Measurements from ENCODE around the gene FAM174A. TPM values are rescaled to one million over a fixed set of nuclear protein-coding genes. Genes with fewer than 3 reads are reported as not detected.
A peak's percentile ranks its signal among the peaks of the same experiment; 100 is the strongest.
"Not testable (repeated sequence)": the region's sequence is repeated elsewhere in the genome, so short reads cannot be mapped to it uniquely, and the experiment has no call there.

Gene FAM174A
- total RNA-seq, 1 donor from 2014 or later, result 25.9 TPM

- ATAC-seq, result no peak
Observed at GRCh38 chr5:100576217-100576751, 41.1 kb downstream of the FAM174A start.

GRCh38 chr5:100577506-100577905 lies 42.3 kb downstream of the FAM174A start:
- no peak for ATAC-seq

- no peak for ATAC-seq
Observed at GRCh38 chr5:100584069-100584468, 48.9 kb downstream of the FAM174A start.

DNA sequence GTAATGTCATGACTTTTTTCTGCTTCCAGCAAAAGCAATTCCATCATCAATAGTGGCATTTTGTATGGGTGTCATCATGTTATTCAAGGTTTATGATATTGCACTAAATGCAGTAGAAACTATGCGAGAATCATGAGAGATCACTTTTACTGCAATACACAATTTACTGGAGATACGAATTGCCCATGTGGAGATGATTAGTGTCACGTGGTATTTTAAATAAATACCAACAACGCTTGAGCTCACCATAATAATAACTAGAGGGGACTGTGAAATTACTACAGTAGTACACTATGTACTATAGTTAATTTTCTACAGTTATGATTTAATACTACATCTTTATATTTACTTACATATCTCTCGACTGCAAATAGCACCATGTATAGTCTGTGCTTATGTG lies 49.7 kb downstream of the FAM174A start:
- ATAC-seq, result no peak

DNA sequence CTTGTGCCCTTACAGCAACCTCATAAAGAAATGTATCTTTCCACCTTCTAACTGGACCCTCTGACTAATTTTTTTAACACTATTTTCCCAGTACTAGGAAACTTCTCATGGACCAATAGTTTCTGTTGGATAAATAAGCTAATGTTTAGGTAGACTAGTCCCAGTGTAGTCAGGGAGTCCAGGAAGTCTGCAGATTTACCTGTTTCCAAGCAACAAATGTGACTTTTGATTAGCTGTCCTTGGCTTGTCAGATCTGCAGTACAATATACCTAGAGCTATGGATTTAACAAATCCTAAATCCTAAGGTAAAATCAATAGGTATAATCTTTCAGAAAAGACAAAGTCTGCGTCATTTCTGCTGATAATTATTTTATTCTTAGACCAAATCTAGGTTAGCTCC lies 55.7 kb downstream of the FAM174A start:
- no peak for ATAC-seq

GRCh38 chr5:100595152-100595811 lies 60.1 kb downstream of the FAM174A start:
- peak; percentile 86 for ATAC-seq

GRCh38 chr5:100595812-100596173 lies 60.6 kb downstream of the FAM174A start:
- ATAC-seq, result no peak

- no peak for ATAC-seq
Observed at GRCh38 chr5:100598446-100598845, 63.3 kb downstream of the FAM174A start.

DNA sequence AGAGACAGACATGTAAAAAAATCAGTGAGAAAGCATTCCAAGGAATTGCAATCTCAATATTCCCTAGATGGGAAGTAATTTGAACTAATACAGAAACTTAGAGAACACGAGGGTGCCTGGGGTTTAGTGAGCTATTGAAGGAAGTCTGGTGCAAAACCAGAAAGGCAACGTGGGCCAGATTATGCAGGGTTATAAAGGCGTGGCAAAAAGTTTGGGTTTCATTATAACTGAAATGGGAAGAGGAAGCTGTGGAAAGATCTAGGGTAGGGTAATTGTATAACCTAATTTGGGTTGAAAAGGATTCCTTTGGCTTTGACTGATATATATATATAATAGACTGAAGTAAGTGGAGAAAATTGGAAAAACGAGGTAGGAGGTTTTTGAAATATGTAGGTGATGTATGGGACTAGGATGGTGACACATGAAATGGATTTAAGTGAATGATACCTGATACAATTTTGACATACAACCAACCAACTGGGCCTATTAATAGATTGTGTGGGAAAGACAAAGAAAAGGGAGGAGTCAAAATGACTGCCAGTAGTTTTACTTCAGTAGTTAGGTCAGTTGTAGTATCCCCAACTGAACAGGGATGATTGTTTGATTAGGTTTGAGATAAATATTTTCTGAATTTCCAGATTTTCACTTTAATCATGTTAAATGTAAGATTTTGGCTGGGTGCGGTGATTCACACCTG lies 65.3 kb downstream of the FAM174A start:
- ATAC-seq, result no peak

- no peak for ATAC-seq
Observed at GRCh38 chr5:100603141-100603540, 68.0 kb downstream of the FAM174A start.

DNA sequence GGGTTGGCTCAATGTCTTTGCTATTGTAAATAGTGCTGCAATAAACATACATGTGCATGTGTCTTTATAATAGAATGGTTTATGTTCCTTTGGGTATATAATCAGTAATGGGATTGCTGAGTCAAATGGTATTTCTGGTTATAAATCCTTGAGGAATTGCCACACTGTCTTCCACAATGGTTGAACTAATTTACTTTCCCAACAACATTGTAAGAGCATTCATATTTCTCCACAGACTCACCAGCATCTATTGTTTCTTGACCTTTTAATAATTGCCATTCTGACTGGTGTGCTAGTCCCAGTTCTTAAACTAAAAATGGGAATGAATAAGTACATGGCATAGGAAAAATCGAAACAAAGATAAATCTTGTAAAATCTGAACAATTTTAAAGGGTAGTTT lies 68.8 kb downstream of the FAM174A start:
- ATAC-seq, result not testable (repeated sequence)

GRCh38 chr5:100609594-100609993 lies 74.4 kb downstream of the FAM174A start:
- no peak for ATAC-seq

GRCh38 chr5:100614308-100614707 lies 79.1 kb downstream of the FAM174A start:
- ATAC-seq, result no peak

DNA sequence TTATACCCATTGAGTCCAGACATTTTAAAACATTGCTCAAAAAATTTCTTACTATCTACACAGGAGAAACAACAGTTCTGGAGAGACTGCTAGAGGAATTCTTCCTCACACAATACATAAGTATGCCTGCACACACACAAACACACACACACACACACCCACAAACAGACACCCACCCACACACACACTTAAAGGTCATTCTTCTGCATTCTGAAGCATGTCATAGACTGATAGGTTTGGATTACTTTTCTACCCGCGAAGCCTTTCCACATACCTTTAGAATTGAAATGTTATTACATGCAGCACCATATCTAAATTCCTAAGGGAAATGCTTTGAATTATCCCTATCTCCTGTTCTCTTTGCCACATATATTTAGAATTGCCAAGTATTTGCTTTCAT lies 80.2 kb downstream of the FAM174A start:
- ATAC-seq, result no peak

GRCh38 chr5:100616291-100616690 lies 81.1 kb downstream of the FAM174A start:
- no peak for ATAC-seq

GRCh38 chr5:100616981-100617380 lies 81.8 kb downstream of the FAM174A start:
- ATAC-seq, result no peak

DNA sequence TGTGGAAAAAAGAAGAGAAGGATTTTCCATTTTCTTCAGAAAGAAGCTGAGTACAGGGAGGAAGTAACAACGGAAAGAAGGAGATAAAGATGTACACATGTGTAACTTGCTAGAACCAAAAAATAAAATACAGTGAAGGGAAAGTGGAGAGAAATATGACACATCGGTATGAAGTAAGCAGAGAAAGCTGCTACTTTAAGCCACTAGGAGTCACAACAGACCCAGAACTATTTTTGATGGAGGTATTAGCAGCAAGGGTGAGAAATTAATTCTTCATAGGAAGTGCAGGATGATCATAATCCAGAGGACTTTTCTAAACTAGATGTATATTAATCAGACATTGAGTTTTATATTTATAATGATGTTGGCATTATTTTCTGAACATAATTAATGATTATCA lies 88.5 kb downstream of the FAM174A start:
- ATAC-seq, result peak; percentile 43

GRCh38 chr5:100634937-100635534 lies 99.9 kb downstream of the FAM174A start:
- ATAC-seq, result no peak

Data from esophagus mucosa (tissue), 1 donor.